Natural killer cell (primary cell): ENCODE measurements around the gene CRISP1. TPM values are rescaled to one million over a fixed set of nuclear protein-coding genes. Genes with fewer than 3 reads are reported as not detected.

Experiments
- ATAC-seq, 3 donors: fragments of 150-1000 bp in 2 of 3; fragments of 200-7000 bp in 1 of 3; cut with Tn5 transposase; 1 replicate in 1 of 3; 2 replicates in 2 of 3; pipeline ENCODE4 v1.10.0; 2021; ENCODE audit warnings: mild to moderate bottlenecking in 2 of 3, moderate library complexity in 2 of 3
- DNase-seq, 2 donors: peaks; one replicate each; pipeline versions ENCODE4 v3.0.0 to v3.0.0-alpha.2; 2013 to 2021; ENCODE audit warnings: mixed read lengths in 1 of 2
- H3K27ac ChIP-seq: one replicate; pipeline ENCODE4 v1.5.1; 2013; ENCODE audit warnings: mild to moderate bottlenecking, low read length
- H3K27me3 ChIP-seq: one replicate; pipeline ENCODE4 v1.6.1; 2013; ENCODE audit warnings: low read length; ENCODE audit not compliant: control insufficient read depth, insufficient read depth
- H3K36me3 ChIP-seq: one replicate; pipeline ENCODE4 v1.6.1; 2013; ENCODE audit warnings: low read length; ENCODE audit not compliant: control insufficient read depth, insufficient read depth
- H3K4me1 ChIP-seq: one replicate; pipeline ENCODE4 v1.6.1; 2013; ENCODE audit warnings: low read length; ENCODE audit not compliant: control insufficient read depth, insufficient read depth
- H3K4me3 ChIP-seq: one replicate; pipeline ENCODE4 v1.5.1; 2013; ENCODE audit warnings: low read length
- H3K9me3 ChIP-seq: one replicate; pipeline ENCODE4 v1.6.1; 2013; ENCODE audit warnings: low read length; ENCODE audit not compliant: control insufficient read depth, insufficient read depth
- H3K27ac Mint-ChIP-seq, 2 donors: one replicate each; pipeline ENCODE4 v1.8.0; 2022; ENCODE audit warnings: mild to moderate bottlenecking in 2 of 2, mixed read lengths in 2 of 2, moderate library complexity in 1 of 2
- H3K27me3 Mint-ChIP-seq, 2 donors: one replicate each; pipeline ENCODE4 v1.8.0; 2022; ENCODE audit warnings: low read depth in 2 of 2, mixed read lengths in 2 of 2
- H3K36me3 Mint-ChIP-seq: one replicate; pipeline ENCODE4 v1.8.0; 2022; ENCODE audit warnings: mixed read lengths
- H3K4me1 Mint-ChIP-seq, 2 donors: one replicate each; pipeline ENCODE4 v1.8.0; 2022; ENCODE audit warnings: mixed read lengths in 2 of 2
- H3K4me3 Mint-ChIP-seq: one replicate; pipeline ENCODE4 v1.8.0; 2022; ENCODE audit warnings: mild to moderate bottlenecking, moderate library complexity, mixed read lengths
- H3K9me3 Mint-ChIP-seq, 2 donors: one replicate each; pipeline ENCODE4 v1.8.0; 2022; ENCODE audit warnings: mixed read lengths in 2 of 2
- WGBS: methylation state at CpG from one replicate; pipeline ENCODE4 v1.1.7; 2013; ENCODE audit warnings: missing lambda C conversion rate; ENCODE audit not compliant: insufficient coverage; 5-methylcytosine and 5-hydroxymethylcytosine counted together
- intact Hi-C: fragments of 100-400 bp; cut with micrococcal nuclease; formaldehyde crosslinking; loops from one replicate; pipeline ENCODE4 v1.14.2; 2022
- total RNA-seq, 4 donors: library from RNA; stranded (reverse); fragments of 120-200 nt in 1 of 4; gene quantifications; one replicate each; pipeline versions ENCODE4 v1.2.3 to v1.2.4, GENCODE V29; 2013 to 2022
- TF ChIP-seq, protein P1 (sequence below): fragments of 200-600 bp; IDR thresholded peaks from one replicate; pipeline ENCODE4 v1.8.0; 2022; ENCODE audit warnings: antibody characterized with exemption

CRISP1 gene
- total RNA-seq, 3 donors from 2014 or later (not counting 1 experiment from before 2014, with no cell fraction given), result not detected

DNA sequence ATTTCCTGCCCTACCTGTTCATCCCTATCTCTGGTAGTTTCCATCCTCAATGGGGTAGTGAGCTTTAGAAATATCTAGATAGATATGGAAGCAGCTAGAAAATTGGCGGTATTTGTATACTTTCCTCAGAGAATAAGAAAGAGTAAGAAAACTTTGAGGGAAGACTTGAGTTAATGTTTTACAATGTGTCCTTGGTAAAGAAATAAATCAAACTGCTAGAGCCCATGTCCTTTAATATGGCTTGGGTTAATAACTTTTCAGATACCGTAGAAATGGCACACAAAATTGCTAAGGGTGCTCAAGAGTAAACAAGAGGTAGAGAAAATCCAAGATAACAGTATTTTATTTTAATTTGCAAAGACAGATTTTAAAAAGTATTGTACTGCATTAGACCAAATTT is 51.2 kb downstream of the CRISP1 start:
- no peak overlapping the region for H3K4me3 Mint-ChIP-seq
- peaks cover 16% of the 10 kb centered on the region for H3K36me3 Mint-ChIP-seq
- DNase-seq, result no peak
- WGBS, result 100% methylated on average over 2 of the region's 2 CpGs
- Histone ChIP-seq H3K27ac (no peak overlapping the region), H3K27me3 (no peaks in the 10 kb centered on the region), H3K9me3 (no peaks in the 10 kb centered on the region), H3K36me3 (no peaks in the 10 kb centered on the region), H3K4me3 (no peak overlapping the region), H3K4me1 (no peaks in the 10 kb centered on the region)
- ATAC-seq, result no peak
- H3K9me3 Mint-ChIP-seq, result peaks cover 5 to 11% of the 10 kb centered on the region in 2 donors
- no peak overlapping the region for H3K27ac Mint-ChIP-seq
- no peaks in the 10 kb centered on the region for H3K4me1 Mint-ChIP-seq
- intact Hi-C loops, result no loop called here
- TF ChIP-seq, protein P1, sequence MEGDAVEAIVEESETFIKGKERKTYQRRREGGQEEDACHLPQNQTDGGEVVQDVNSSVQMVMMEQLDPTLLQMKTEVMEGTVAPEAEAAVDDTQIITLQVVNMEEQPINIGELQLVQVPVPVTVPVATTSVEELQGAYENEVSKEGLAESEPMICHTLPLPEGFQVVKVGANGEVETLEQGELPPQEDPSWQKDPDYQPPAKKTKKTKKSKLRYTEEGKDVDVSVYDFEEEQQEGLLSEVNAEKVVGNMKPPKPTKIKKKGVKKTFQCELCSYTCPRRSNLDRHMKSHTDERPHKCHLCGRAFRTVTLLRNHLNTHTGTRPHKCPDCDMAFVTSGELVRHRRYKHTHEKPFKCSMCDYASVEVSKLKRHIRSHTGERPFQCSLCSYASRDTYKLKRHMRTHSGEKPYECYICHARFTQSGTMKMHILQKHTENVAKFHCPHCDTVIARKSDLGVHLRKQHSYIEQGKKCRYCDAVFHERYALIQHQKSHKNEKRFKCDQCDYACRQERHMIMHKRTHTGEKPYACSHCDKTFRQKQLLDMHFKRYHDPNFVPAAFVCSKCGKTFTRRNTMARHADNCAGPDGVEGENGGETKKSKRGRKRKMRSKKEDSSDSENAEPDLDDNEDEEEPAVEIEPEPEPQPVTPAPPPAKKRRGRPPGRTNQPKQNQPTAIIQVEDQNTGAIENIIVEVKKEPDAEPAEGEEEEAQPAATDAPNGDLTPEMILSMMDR, result no peak
- H3K27me3 Mint-ChIP-seq, result no peaks in the 10 kb centered on the region

DNA sequence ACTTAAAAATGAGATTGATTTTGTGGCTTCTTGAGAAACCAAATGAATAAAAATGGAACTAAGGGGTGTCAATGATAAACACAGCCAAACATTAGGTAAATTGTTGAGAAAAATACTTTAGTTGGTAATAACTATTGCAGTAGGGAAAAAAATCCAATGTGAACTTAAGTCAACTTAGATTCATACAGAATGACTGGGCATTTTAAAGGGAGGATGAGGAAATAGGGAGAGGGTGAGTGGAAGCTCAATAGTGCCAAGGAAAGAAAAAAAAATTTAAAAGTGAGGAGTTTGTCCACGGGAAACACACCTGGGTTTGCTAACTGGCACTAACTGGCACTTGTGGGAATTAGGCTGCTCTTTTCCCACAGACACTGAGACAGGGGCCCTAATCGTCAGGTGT is 53.1 kb downstream of the CRISP1 start:
- peaks cover 8 to 16% of the 10 kb centered on the region in 2 donors for H3K9me3 Mint-ChIP-seq
- no peak overlapping the region for H3K27ac Mint-ChIP-seq
- Histone ChIP-seq H3K27me3 (no peaks in the 10 kb centered on the region), H3K4me1 (no peaks in the 10 kb centered on the region), H3K27ac (no peak overlapping the region), H3K4me3 (no peak overlapping the region), H3K9me3 (no peaks in the 10 kb centered on the region), H3K36me3 (no peaks in the 10 kb centered on the region)
- intact Hi-C loops, result no loop called here
- 76% methylated on average over 2 of the region's 2 CpGs for WGBS
- no peak for DNase-seq
- H3K36me3 Mint-ChIP-seq, result peaks cover 16% of the 10 kb centered on the region
- ATAC-seq, result no peak
- no peak overlapping the region for H3K4me3 Mint-ChIP-seq
- TF ChIP-seq, protein P1, result no peak
- H3K27me3 Mint-ChIP-seq, result no peaks in the 10 kb centered on the region
- no peaks in the 10 kb centered on the region for H3K4me1 Mint-ChIP-seq

DNA sequence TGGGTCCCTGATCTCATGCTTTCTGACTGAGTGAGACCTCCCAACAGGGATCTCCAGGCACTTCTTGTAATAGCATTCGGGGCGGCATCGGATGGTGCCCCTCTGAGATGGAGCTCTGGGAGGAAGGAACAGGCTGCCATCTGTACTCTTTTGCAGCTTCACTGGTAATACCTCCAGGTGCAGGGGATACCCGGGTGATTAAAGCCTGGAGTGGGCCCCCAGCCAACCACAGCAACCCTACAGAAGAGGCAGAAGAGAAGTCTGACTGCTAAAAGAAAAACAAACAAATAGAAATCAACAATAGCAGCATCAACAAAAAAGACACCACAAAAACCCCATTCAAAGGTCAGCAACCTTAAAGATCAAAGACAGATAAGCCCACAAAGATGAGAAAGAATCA is 60.2 kb downstream of the CRISP1 start:
- no peaks in the 10 kb centered on the region for H3K27me3 ChIP-seq
- Mint-ChIP-seq H3K4me3 (no peak overlapping the region), H3K27me3 (no peaks in the 10 kb centered on the region), H3K4me1 (no peaks in the 10 kb centered on the region), H3K9me3 (peaks cover 13% of the 10 kb centered on the region in 2 donors), H3K36me3 (no peaks in the 10 kb centered on the region), H3K27ac (no peak overlapping the region)
- intact Hi-C loops, result no loop called here
- DNase-seq (no peak), ATAC-seq (no peak)
- TF ChIP-seq, protein P1, result no peak
- H3K9me3 ChIP-seq, result no peaks in the 10 kb centered on the region
- no peak overlapping the region for H3K27ac ChIP-seq
- H3K4me3 ChIP-seq, result no peak overlapping the region
- no peaks in the 10 kb centered on the region for H3K36me3 ChIP-seq
- H3K4me1 ChIP-seq, result no peaks in the 10 kb centered on the region
- WGBS, result 91% methylated on average over 4 of the region's 4 CpGs

DNA sequence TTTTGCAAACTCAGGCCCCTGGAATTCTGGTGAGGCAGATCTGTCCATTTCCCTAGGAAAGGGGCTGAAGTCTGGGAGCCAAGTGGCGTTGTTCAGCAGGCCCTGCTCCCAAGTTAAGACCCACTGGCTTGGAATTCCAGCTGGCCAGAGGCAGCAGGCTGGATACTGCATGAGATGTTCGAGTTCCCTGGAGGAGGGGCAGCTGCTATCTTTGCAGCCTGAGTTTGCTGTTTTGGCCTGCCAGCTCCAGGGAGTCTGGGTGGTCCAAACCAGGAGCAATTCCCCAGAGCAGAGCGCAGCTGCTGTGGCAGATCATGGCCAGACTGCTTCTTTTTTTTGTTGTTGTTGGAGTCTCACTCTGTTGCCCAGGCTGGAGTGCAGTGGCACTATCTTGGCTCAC is 61.1 kb downstream of the CRISP1 start:
- H3K4me3 ChIP-seq, result no peak overlapping the region
- H3K27ac Mint-ChIP-seq, result no peak overlapping the region
- H3K27me3 Mint-ChIP-seq, result no peaks in the 10 kb centered on the region
- H3K4me1 ChIP-seq, result no peaks in the 10 kb centered on the region
- TF ChIP-seq, protein P1, result no peak
- no peaks in the 10 kb centered on the region for H3K27me3 ChIP-seq
- H3K36me3 ChIP-seq, result no peaks in the 10 kb centered on the region
- DNase-seq, result no peak
- no peaks in the 10 kb centered on the region for H3K36me3 Mint-ChIP-seq
- no peak for ATAC-seq
- no peak overlapping the region for H3K27ac ChIP-seq
- WGBS, result 76% methylated on average over 3 of the region's 3 CpGs
- no peak overlapping the region for H3K4me3 Mint-ChIP-seq
- no peaks in the 10 kb centered on the region for H3K4me1 Mint-ChIP-seq
- no peaks in the 10 kb centered on the region for H3K9me3 ChIP-seq
- intact Hi-C loops, result no loop called here
- H3K9me3 Mint-ChIP-seq, result peaks cover 10 to 13% of the 10 kb centered on the region in 2 donors
